ENCODE data around the gene CDKN2A.

CDKN2A gene

DNA sequence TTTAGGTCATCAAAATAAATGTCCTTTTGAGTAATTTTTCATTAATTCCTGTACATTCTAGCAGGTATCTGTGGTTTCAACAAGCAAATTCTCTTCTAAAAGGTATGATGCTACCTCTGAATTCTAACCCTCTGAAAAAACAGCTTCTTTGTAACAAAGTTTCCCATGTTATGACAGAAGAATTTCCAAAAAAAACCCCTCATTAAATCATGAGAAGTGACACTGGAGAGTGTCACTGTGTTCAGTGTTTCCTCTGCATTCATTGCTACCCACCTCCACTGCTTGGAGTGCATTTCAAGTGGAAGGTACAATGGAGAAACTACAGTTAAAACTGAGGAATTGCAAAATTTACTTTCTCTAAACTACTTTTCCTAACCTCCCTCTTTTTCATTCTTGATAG lies 10.1 kb downstream of the CDKN2A start:
- ATAC-seq (ENCODE audit: insufficient read depth, low read depth) = no peak

DNA sequence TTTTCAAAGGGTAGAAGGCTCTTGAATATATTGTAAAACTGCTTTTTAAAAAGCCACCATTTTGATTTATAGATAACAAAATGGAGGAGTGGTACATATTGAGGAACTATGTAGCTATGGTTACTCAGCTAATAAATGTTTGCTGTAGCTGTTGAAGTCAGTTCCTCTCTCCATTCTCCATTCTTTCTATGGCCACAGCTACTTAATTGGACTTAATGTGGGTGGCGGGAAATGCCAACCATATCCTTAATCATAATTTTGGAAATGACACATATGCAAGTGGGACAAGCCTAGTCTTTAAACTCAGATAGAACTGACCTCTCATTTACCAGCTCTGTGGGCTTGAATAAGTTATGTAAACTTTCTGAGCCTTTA lies 10.6 kb downstream of the CDKN2A start:
- Histone ChIP-seq H4K20me1 (ENCODE audit: insufficient read depth, low read length) (no peaks in the 10 kb centered on the region; the same call in 1 of the 2 replicates), H3K4me2 (ENCODE audit: insufficient read depth, low read length) (no peak overlapping the region), H2AFZ (ENCODE audit: low read depth, low read length) (no peak overlapping the region), H3K27ac (ENCODE audit: low read length) (peak overlapping the region; percentile 57; the same call in 1 of the 2 replicates), H3K9ac (ENCODE audit: low read depth, low read length) (no peak overlapping the region), H3K79me2 (ENCODE audit: insufficient read depth, low read length) (peaks cover 96% of the 10 kb centered on the region), H3K4me3 (ENCODE audit: low read depth in 1 of 2, low read length in 2 of 2) (no peak overlapping the region), H3K9me3 (ENCODE audit: insufficient read depth, low read length, severe bottlenecking) (no peaks in the 10 kb centered on the region), H3K36me3 (ENCODE audit: insufficient read depth, low read length) (peaks cover 9% of the 10 kb centered on the region), H3K27me3 (ENCODE audit: insufficient read depth, low read length, poor library complexity) (no peaks in the 10 kb centered on the region), H3K4me1 (ENCODE audit: insufficient read depth, low read length) (peaks cover 75% of the 10 kb centered on the region)
- ATAC-seq (ENCODE audit: insufficient read depth, low read depth) = no peak
- no peak for TF ChIP-seq EZH2 (IDR thresholded peaks at IDR 0.05; ENCODE audit: borderline replicate concordance, low read depth, low read length, severe bottlenecking)
- DNase-seq = no peak

More for the DNA sequence above, 10.1 kb downstream of the CDKN2A start:
- Histone ChIP-seq H3K79me2 (ENCODE audit: insufficient read depth, low read length) (peaks cover 96% of the 10 kb centered on the region), H3K4me2 (ENCODE audit: insufficient read depth, low read length) (peak overlapping the region; percentile 27; the same call in 1 of the 2 replicates), H3K4me3 (ENCODE audit: low read depth in 1 of 2, low read length in 2 of 2) (no peak overlapping the region), H3K9me3 (ENCODE audit: insufficient read depth, low read length, severe bottlenecking) (no peaks in the 10 kb centered on the region), H3K36me3 (ENCODE audit: insufficient read depth, low read length) (peaks cover 13% of the 10 kb centered on the region), H2AFZ (ENCODE audit: low read depth, low read length) (no peak overlapping the region), H3K4me1 (ENCODE audit: insufficient read depth, low read length) (peaks cover 75% of the 10 kb centered on the region), H3K27me3 (ENCODE audit: insufficient read depth, low read length, poor library complexity) (no peaks in the 10 kb centered on the region), H4K20me1 (ENCODE audit: insufficient read depth, low read length) (no peaks in the 10 kb centered on the region; the same call in 1 of the 2 replicates), H3K27ac (ENCODE audit: low read length) (no peak overlapping the region), H3K9ac (ENCODE audit: low read depth, low read length) (no peak overlapping the region)
- no peak for TF ChIP-seq EZH2 (IDR thresholded peaks at IDR 0.05; ENCODE audit: borderline replicate concordance, low read depth, low read length, severe bottlenecking)
- TF ChIP-seq, protein P1, sequence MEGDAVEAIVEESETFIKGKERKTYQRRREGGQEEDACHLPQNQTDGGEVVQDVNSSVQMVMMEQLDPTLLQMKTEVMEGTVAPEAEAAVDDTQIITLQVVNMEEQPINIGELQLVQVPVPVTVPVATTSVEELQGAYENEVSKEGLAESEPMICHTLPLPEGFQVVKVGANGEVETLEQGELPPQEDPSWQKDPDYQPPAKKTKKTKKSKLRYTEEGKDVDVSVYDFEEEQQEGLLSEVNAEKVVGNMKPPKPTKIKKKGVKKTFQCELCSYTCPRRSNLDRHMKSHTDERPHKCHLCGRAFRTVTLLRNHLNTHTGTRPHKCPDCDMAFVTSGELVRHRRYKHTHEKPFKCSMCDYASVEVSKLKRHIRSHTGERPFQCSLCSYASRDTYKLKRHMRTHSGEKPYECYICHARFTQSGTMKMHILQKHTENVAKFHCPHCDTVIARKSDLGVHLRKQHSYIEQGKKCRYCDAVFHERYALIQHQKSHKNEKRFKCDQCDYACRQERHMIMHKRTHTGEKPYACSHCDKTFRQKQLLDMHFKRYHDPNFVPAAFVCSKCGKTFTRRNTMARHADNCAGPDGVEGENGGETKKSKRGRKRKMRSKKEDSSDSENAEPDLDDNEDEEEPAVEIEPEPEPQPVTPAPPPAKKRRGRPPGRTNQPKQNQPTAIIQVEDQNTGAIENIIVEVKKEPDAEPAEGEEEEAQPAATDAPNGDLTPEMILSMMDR (IDR thresholded peaks at IDR 0.05; ENCODE audit: borderline replicate concordance, extremely low read depth, low read length, poor library complexity, severe bottlenecking) = no peak
- DNase-seq = no peak

DNA sequence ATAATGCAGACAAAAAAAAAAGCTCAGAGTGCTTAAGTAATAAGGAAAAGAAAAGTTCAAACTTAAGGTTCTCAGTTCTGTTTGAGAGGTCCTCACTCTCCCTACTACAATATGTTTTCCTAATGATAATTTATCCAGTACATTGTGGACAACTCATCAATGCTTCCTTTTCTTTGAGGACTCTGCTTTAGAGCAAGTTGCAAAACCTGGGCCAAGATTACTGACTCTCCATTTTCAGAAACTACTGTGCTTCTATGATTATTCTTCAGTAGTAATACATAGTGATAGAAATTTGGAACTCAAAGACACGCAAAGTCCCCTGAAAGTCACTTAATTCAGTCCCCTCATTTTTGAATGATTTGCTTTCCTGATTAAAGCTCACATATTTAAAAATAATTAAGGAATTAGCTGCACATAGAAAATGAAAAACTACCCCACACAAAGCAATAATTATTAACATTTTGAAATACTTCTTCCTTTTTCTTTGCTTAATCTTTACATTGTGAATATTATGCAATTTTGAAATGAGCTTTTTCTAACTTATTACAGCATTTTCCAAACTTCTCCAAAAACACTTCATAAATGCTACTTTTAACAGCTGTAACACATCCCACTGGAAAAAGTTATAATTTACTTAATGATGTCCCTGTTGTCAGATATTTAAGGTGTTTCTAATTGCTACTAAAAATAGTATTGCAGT lies 11.2 kb downstream of the CDKN2A start:
- no peak for TF ChIP-seq EZH2 (IDR thresholded peaks at IDR 0.05; ENCODE audit: borderline replicate concordance, low read depth, low read length, severe bottlenecking)
- TF ChIP-seq, protein P1 (IDR thresholded peaks at IDR 0.05; ENCODE audit: borderline replicate concordance, extremely low read depth, low read length, poor library complexity, severe bottlenecking) = no peak
- Histone ChIP-seq H3K36me3 (ENCODE audit: insufficient read depth, low read length) (peaks cover 4% of the 10 kb centered on the region), H4K20me1 (ENCODE audit: insufficient read depth, low read length) (no peaks in the 10 kb centered on the region; the same call in 1 of the 2 replicates), H3K27me3 (ENCODE audit: insufficient read depth, low read length, poor library complexity) (no peaks in the 10 kb centered on the region), H3K9me3 (ENCODE audit: insufficient read depth, low read length, severe bottlenecking) (no peaks in the 10 kb centered on the region), H3K79me2 (ENCODE audit: insufficient read depth, low read length) (peaks cover 95% of the 10 kb centered on the region), H3K27ac (ENCODE audit: low read length) (peak overlapping the region; percentile 57; the same call in 1 of the 2 replicates), H3K9ac (ENCODE audit: low read depth, low read length) (no peak overlapping the region), H2AFZ (ENCODE audit: low read depth, low read length) (no peak overlapping the region), H3K4me3 (ENCODE audit: low read depth in 1 of 2, low read length in 2 of 2) (no peak overlapping the region), H3K4me1 (ENCODE audit: insufficient read depth, low read length) (peaks cover 74% of the 10 kb centered on the region), H3K4me2 (ENCODE audit: insufficient read depth, low read length) (no peak overlapping the region)
- DNase-seq = no peak
- no peak for ATAC-seq (ENCODE audit: insufficient read depth, low read depth)

DNA sequence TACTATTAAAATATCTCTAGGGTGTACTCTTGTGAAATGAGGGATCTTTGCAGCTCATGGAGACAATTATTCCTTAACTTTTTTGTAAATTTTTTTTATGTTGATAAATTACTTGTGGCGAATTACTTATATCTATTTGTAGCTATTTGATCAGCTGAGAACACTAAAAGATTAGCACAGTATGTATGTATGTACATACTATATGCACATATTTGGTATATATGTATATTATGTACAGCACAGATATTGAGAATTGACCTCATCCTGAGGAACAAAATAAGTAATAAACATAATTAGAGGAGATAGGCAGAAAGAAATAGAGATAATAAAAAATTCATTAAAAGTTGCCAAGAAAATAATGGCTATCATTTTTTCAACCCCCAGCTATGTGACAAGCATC lies 11.8 kb downstream of the CDKN2A start:
- Histone ChIP-seq H3K4me3 (ENCODE audit: low read depth in 1 of 2, low read length in 2 of 2) (no peak overlapping the region), H3K27ac (ENCODE audit: low read length) (no peak overlapping the region), H4K20me1 (ENCODE audit: insufficient read depth, low read length) (no peaks in the 10 kb centered on the region; the same call in 1 of the 2 replicates), H3K27me3 (ENCODE audit: insufficient read depth, low read length, poor library complexity) (no peaks in the 10 kb centered on the region), H3K9ac (ENCODE audit: low read depth, low read length) (no peak overlapping the region), H3K4me1 (ENCODE audit: insufficient read depth, low read length) (peaks cover 74% of the 10 kb centered on the region), H3K4me2 (ENCODE audit: insufficient read depth, low read length) (no peak overlapping the region), H3K36me3 (ENCODE audit: insufficient read depth, low read length) (no peaks in the 10 kb centered on the region; the same call in 1 of the 2 replicates), H3K79me2 (ENCODE audit: insufficient read depth, low read length) (peaks cover 95% of the 10 kb centered on the region), H3K9me3 (ENCODE audit: insufficient read depth, low read length, severe bottlenecking) (no peaks in the 10 kb centered on the region), H2AFZ (ENCODE audit: low read depth, low read length) (no peak overlapping the region)
- ATAC-seq (ENCODE audit: insufficient read depth, low read depth) (no peak), DNase-seq (no peak)
- TF ChIP-seq, protein P1 (IDR thresholded peaks at IDR 0.05; ENCODE audit: borderline replicate concordance, extremely low read depth, low read length, poor library complexity, severe bottlenecking) = no peak
- no peak for TF ChIP-seq EZH2 (IDR thresholded peaks at IDR 0.05; ENCODE audit: borderline replicate concordance, low read depth, low read length, severe bottlenecking)

All from DND-41 (cell line).